Ishikawa (cell line): ENCODE measurements around the gene SPTSSB.

Experiments used
- CREB1 ChIP-seq: IDR thresholded peaks from 2 replicates; pipeline ENCODE4 v1.6.1; 2012; ENCODE audit warnings: low read depth
- EGR1 ChIP-seq: IDR thresholded peaks from 2 replicates; pipeline ENCODE4 v1.6.1; 2012
- EP300 ChIP-seq: IDR thresholded peaks from 2 replicates; pipeline ENCODE4 v1.6.1; 2012; ENCODE audit warnings: borderline replicate concordance
- FOXM1 ChIP-seq: IDR thresholded peaks from 2 replicates; pipeline ENCODE4 v1.6.1; 2012; ENCODE audit warnings: low read depth, borderline replicate concordance
- RAD21 ChIP-seq: IDR thresholded peaks from 2 replicates; pipeline ENCODE4 v1.6.1; 2012; ENCODE audit warnings: low read depth
- TAF1 ChIP-seq: IDR thresholded peaks from 2 replicates; pipeline ENCODE4 v1.6.1; 2012; ENCODE audit warnings: low read depth, mild to moderate bottlenecking
- ZBTB7A ChIP-seq: IDR thresholded peaks from 2 replicates; pipeline ENCODE4 v1.6.1; 2012; ENCODE audit warnings: low read depth
- TF ChIP-seq, protein P1 (sequence below): IDR thresholded peaks from 2 replicates; pipeline ENCODE4 v1.6.1; 2012
- TF ChIP-seq, protein P2 (sequence below): IDR thresholded peaks from 2 replicates; pipeline ENCODE4 v1.6.1; 2012; ENCODE audit warnings: low read depth, mild to moderate bottlenecking
- TF ChIP-seq, protein P3 (sequence below): IDR thresholded peaks from 2 replicates; pipeline ENCODE4 v1.6.1; 2012

DNA sequence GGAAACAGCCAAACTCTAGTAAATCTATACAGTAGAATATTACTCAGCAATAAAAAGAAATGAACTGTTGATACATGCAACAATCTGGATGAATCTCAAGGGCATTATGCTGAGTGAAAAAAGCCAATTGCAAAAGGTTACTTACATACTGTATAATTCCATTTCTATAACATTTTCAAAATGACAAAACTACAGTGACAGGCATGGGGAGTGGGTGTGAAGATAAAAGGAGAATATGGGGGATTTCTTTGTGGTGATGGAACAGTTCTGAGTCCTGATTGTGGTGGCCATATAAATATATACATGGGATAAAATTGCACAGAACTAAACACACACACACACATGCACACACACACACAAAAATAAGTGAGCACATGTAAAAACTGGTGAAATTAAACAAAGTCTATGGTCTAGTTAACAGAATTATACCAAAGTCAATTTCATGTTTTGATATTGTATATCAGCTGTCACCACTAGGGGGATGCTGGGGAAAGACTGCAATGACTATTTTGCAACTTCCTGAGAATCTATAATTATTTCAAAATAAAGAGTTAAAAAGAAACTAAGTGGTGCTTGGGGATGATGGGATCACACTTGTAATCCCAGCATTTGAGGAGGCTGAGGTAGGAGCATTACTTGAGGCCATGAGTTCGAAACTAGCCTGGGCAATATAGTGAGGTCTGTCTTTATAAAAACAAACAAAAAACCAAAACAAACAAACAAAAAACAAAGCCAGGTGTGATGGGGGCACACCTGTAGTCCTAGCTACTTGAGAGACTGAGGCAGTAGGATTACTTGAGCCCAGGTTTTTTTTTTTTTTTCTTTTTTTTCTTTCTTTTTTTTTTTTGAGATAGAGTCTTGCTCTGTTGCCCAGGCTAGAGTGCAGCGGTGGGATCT, 66.0 kb downstream of the SPTSSB start:
- TF ChIP-seq, protein P1, sequence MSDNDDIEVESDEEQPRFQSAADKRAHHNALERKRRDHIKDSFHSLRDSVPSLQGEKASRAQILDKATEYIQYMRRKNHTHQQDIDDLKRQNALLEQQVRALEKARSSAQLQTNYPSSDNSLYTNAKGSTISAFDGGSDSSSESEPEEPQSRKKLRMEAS: no peak
- TF ChIP-seq, protein P2, sequence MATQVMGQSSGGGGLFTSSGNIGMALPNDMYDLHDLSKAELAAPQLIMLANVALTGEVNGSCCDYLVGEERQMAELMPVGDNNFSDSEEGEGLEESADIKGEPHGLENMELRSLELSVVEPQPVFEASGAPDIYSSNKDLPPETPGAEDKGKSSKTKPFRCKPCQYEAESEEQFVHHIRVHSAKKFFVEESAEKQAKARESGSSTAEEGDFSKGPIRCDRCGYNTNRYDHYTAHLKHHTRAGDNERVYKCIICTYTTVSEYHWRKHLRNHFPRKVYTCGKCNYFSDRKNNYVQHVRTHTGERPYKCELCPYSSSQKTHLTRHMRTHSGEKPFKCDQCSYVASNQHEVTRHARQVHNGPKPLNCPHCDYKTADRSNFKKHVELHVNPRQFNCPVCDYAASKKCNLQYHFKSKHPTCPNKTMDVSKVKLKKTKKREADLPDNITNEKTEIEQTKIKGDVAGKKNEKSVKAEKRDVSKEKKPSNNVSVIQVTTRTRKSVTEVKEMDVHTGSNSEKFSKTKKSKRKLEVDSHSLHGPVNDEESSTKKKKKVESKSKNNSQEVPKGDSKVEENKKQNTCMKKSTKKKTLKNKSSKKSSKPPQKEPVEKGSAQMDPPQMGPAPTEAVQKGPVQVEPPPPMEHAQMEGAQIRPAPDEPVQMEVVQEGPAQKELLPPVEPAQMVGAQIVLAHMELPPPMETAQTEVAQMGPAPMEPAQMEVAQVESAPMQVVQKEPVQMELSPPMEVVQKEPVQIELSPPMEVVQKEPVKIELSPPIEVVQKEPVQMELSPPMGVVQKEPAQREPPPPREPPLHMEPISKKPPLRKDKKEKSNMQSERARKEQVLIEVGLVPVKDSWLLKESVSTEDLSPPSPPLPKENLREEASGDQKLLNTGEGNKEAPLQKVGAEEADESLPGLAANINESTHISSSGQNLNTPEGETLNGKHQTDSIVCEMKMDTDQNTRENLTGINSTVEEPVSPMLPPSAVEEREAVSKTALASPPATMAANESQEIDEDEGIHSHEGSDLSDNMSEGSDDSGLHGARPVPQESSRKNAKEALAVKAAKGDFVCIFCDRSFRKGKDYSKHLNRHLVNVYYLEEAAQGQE: no peak
- TF ChIP-seq RAD21: peak; percentile 46
- TF ChIP-seq EP300: no peak
- TF ChIP-seq FOXM1: no peak
- TF ChIP-seq, protein P3, sequence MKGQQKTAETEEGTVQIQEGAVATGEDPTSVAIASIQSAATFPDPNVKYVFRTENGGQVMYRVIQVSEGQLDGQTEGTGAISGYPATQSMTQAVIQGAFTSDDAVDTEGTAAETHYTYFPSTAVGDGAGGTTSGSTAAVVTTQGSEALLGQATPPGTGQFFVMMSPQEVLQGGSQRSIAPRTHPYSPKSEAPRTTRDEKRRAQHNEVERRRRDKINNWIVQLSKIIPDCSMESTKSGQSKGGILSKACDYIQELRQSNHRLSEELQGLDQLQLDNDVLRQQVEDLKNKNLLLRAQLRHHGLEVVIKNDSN: no peak
- TF ChIP-seq CREB1: no peak
- TF ChIP-seq TAF1: no peak
- TF ChIP-seq EGR1: no peak
- no peak for TF ChIP-seq ZBTB7A
